CD4-positive, alpha-beta T cell treated with Interleukin-4 for 1 hour (primary cell): ENCODE results near the gene CHPF.
A peak's percentile ranks its signal among the peaks of the same experiment; 100 is the strongest.

Source experiments
- DNase-seq, 2 donors: peaks; one replicate each; pipeline ENCODE4 v3.0.0-alpha.2; 2020 to 2022

CHPF gene

GRCh38 chr2:219549619-219550018 is 6.0 kb upstream of the CHPF start:
- DNase-seq, result no peak

GRCh38 chr2:219548990-219549389 is 5.4 kb upstream of the CHPF start:
- no peak for DNase-seq

GRCh38 chr2:219547621-219548020 is 4.0 kb upstream of the CHPF start:
- no peak for DNase-seq

- DNase-seq, result no peak
Observed at GRCh38 chr2:219545943-219546352, 2.3 kb upstream of the CHPF start.

GRCh38 chr2:219545295-219545942 is 1.8 kb upstream of the CHPF start:
- no peak for DNase-seq

- DNase-seq, result no peak
Observed at GRCh38 chr2:219544567-219544966, 958 bp upstream of the CHPF start.

GRCh38 chr2:219542931-219543595 is 546 bp downstream of the CHPF start:
- no peak for DNase-seq

- peak; percentile 87 to 91 for DNase-seq
Observed at GRCh38 chr2:219541611-219542180, 1.9 kb downstream of the CHPF start.

GRCh38 chr2:219540784-219541504 is 2.7 kb downstream of the CHPF start:
- DNase-seq, result no peak

GRCh38 chr2:219539926-219540678 is 3.5 kb downstream of the CHPF start:
- no peak for DNase-seq

GRCh38 chr2:219538956-219539788 is 4.4 kb downstream of the CHPF start:
- no peak for DNase-seq

- DNase-seq, result no peak
Observed at GRCh38 chr2:219538504-219538951, 5.1 kb downstream of the CHPF start.

- no peak for DNase-seq
Observed at GRCh38 chr2:219537657-219538488, 5.7 kb downstream of the CHPF start.

- no peak for DNase-seq
Observed at GRCh38 chr2:219536967-219537366, 6.6 kb downstream of the CHPF start.

- no peak for DNase-seq
Observed at GRCh38 chr2:219536425-219536824, 7.2 kb downstream of the CHPF start.

GRCh38 chr2:219533930-219534661 is 9.5 kb downstream of the CHPF start:
- DNase-seq, result no peak

GRCh38 chr2:219532378-219532649 is 11.3 kb downstream of the CHPF start:
- DNase-seq, result no peak

GRCh38 chr2:219531639-219532377 is 11.8 kb downstream of the CHPF start:
- DNase-seq, result no peak

GRCh38 chr2:219530048-219530963 is 13.3 kb downstream of the CHPF start:
- peak; percentile 82 to 84 for DNase-seq
